HEK293 (cell line): ENCODE results near the gene RAMP1.

Source experiments
- ZNF214 ChIP-seq: fragments of 450-650 bp; formaldehyde crosslinking; IDR thresholded peaks from 2 replicates; pipeline ENCODE4 v1.5.1; 2017; ENCODE audit warnings: missing biosample characterization, mild to moderate bottlenecking, missing genetic modification characterization, borderline replicate concordance
- ZNF391 ChIP-seq: fragments of 450-650 bp; formaldehyde crosslinking; IDR thresholded peaks from 2 replicates; pipeline ENCODE4 v1.5.1; 2016; ENCODE audit warnings: low read depth, missing biosample characterization, missing genetic modification characterization, borderline replicate concordance

DNA sequence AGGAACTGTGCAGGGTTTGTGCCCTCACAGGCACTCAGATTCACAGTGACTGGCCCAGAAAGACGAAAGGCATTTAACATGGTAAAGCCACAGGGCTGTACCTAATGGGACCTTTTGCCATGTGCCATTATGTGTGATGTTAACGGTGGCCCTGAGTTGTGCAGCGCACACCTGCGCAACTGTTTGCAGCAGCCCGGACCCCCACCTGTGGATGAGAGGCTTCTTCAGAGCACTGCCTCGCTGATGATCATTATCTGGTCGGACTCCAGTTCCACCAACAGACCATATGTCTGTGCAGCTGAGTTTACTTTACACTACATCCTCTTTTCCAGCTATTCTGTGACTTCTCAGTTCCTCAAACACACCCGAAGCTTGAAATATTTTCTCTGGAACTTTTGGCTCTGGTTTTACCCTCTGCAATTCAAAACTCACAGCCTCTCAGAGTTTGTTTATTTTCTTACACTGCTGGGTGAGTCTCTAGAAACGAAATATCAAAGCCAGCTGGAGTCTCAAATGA, 71.8 kb downstream of the RAMP1 start:
- TF ChIP-seq ZNF214 (no peak), ZNF391 (no peak)
